Gastrocnemius medialis (tissue), 4 donors: ENCODE data around the gene LRRN2. TPM values are rescaled to one million over a fixed set of nuclear protein-coding genes. Genes with fewer than 3 reads are reported as not detected.

Experiments used
- ATAC-seq, 2 donors: fragments of 150-250 bp; one replicate each; pipeline ENCODE4 v1.9.1; 2016
- DNase-seq, 2 donors: peaks; one replicate each; pipeline ENCODE4 v3.0.0-alpha.2; 2019
- H3K27ac ChIP-seq, 4 donors: fragments of 200-600 bp; sonication (generic); 1 replicate in 1 of 4; 2 replicates in 3 of 4; pipeline ENCODE4 v1.5.1; 2016 to 2018; ENCODE audit warnings: mild to moderate bottlenecking in 2 of 4, moderate library complexity in 1 of 4
- H3K27me3 ChIP-seq, 3 donors: fragments of 200-600 bp; sonication (generic) in 2 of 3; 1 replicate in 1 of 3; 2 replicates in 2 of 3; pipeline versions ENCODE4 v1.5.1 to v1.6.0; 2016 to 2019; ENCODE audit warnings: mild to moderate bottlenecking in 1 of 3, moderate library complexity in 1 of 3
- H3K36me3 ChIP-seq, 2 donors: fragments of 200-600 bp; sonication (generic) in 1 of 2; one replicate each; pipeline ENCODE4 v1.5.1; 2017 to 2018
- H3K4me1 ChIP-seq, 2 donors: fragments of 200-600 bp; sonication (generic) in 1 of 2; one replicate each; pipeline ENCODE4 v1.5.1; 2016 to 2017; ENCODE audit warnings: mild to moderate bottlenecking in 2 of 2
- H3K4me3 ChIP-seq, 4 donors: fragments of 200-600 bp; sonication (generic) in 3 of 4; 1 replicate in 1 of 4; 2 replicates in 3 of 4; pipeline ENCODE4 v1.5.1; 2016 to 2019; ENCODE audit warnings: mild to moderate bottlenecking in 2 of 4
- H3K9me3 ChIP-seq, 3 donors: fragments of 200-600 bp; sonication (generic) in 2 of 3; 1 replicate in 1 of 3; 2 replicates in 2 of 3; pipeline ENCODE4 v1.5.1; 2016 to 2019
- CTCF ChIP-seq, 5 experiments: fragments of 450-650 bp in 3 of 5; fragments of 200-600 bp in 2 of 5; sonication (generic) in 2 of 5; IDR thresholded peaks in 4 of 5; conservative IDR thresholded peaks in 1 of 5; 1 replicate in 4 of 5; 2 replicates in 1 of 5; pipeline ENCODE4 v1.5.1; 2016 to 2019; ENCODE audit warnings: antibody characterized with exemption in 5 of 5, mild to moderate bottlenecking in 3 of 5, moderate library complexity in 3 of 5
- POLR2A ChIP-seq, 2 donors: fragments of 450-650 bp; IDR thresholded peaks; one replicate each; pipeline ENCODE4 v1.6.1; 2017; ENCODE audit warnings: antibody characterized with exemption in 2 of 2, mild to moderate bottlenecking in 2 of 2, moderate library complexity in 2 of 2
- in situ Hi-C, 4 donors: fragments of 200-750 bp; cut with MboI; loops; one replicate each; pipeline versions ENCODE4 v1.15.0 to v1.8.0; 2017; ENCODE audit warnings: low sequenced_read_pairs in 4 of 4
- intact Hi-C: fragments of 100-400 bp; cut with DNase I; formaldehyde crosslinking; loops from one replicate; pipeline ENCODE4 v1.15.1; 2023; ENCODE audit warnings: low total_unique reads
- total RNA-seq, 4 donors: library from RNA; depleted of rRNA; stranded (reverse); fragments of >200 nt; gene quantifications; one replicate each; pipeline versions ENCODE4 v1.1.0 to v1.2.3, GENCODE V29; 2016

LRRN2 gene
- total RNA-seq, 4 donors from 2014 or later: 0.46 to 1.1 (median 0.93) TPM

GRCh38 chr1:204714194-204714860, 28.8 kb upstream of the LRRN2 start:
- Histone ChIP-seq H3K4me1 (peaks cover 0 to 4% of the 10 kb centered on the region in 2 donors), H3K9me3 (no peaks in the 10 kb centered on the region), H3K36me3 (no peaks in the 10 kb centered on the region), H3K4me3 (no peak overlapping the region), H3K27ac (no peak overlapping the region), H3K27me3 (peaks cover 5 to 20% (median 6%) of the 10 kb centered on the region in 3 donors)
- intact Hi-C loops (no loop called here), in situ Hi-C loops (no loop called here)
- TF ChIP-seq POLR2A (IDR thresholded peaks at IDR 0.05): no peak
- no peak for TF ChIP-seq CTCF (IDR thresholded peaks at IDR 0.05 in 4 of 5, conservative IDR thresholded peaks at IDR 0.05 in 1 of 5)
- ATAC-seq: no peak
- no peak for DNase-seq

- in situ Hi-C loops: no loop called here
- peaks cover 5 to 20% (median 6%) of the 10 kb centered on the region in 3 donors for H3K27me3 ChIP-seq
- H3K4me1 ChIP-seq: peaks cover 0 to 4% of the 10 kb centered on the region in 2 donors
- ATAC-seq: no peak
- intact Hi-C loops: no loop called here
- H3K36me3 ChIP-seq: no peaks in the 10 kb centered on the region
- H3K9me3 ChIP-seq: no peaks in the 10 kb centered on the region
- no peak overlapping the region for H3K4me3 ChIP-seq
- TF ChIP-seq POLR2A (IDR thresholded peaks at IDR 0.05): no peak
- TF ChIP-seq CTCF (IDR thresholded peaks at IDR 0.05 in 4 of 5, conservative IDR thresholded peaks at IDR 0.05 in 1 of 5): no peak
- no peak overlapping the region for H3K27ac ChIP-seq
- DNase-seq: no peak
Measured at GRCh38 chr1:204713541-204713940, 28.0 kb upstream of the LRRN2 start.

GRCh38 chr1:204712708-204713430, 27.3 kb upstream of the LRRN2 start:
- ATAC-seq (no peak), DNase-seq (no peak)
- Histone ChIP-seq H3K4me1 (peaks cover 0 to 4% of the 10 kb centered on the region in 2 donors), H3K27me3 (peaks cover 5 to 20% (median 6%) of the 10 kb centered on the region in 3 donors), H3K4me3 (no peak overlapping the region), H3K36me3 (no peaks in the 10 kb centered on the region), H3K27ac (no peak overlapping the region), H3K9me3 (no peaks in the 10 kb centered on the region)
- TF ChIP-seq POLR2A (IDR thresholded peaks at IDR 0.05) (no peak), CTCF (IDR thresholded peaks at IDR 0.05 in 4 of 5, conservative IDR thresholded peaks at IDR 0.05 in 1 of 5) (no peak)
- intact Hi-C loops: no loop called here
- in situ Hi-C loops: no loop called here

- Histone ChIP-seq H3K9me3 (no peaks in the 10 kb centered on the region), H3K27me3 (peaks cover 5 to 20% (median 6%) of the 10 kb centered on the region in 3 donors), H3K27ac (no peak overlapping the region), H3K4me3 (peak overlapping the region in 1 of 4 donors; percentile 13), H3K36me3 (no peaks in the 10 kb centered on the region), H3K4me1 (peaks cover 0 to 4% of the 10 kb centered on the region in 2 donors)
- peak; percentile 11 to 34 for DNase-seq
- in situ Hi-C loops: no loop called here
- intact Hi-C loops: no loop called here
- no peak for TF ChIP-seq CTCF (IDR thresholded peaks at IDR 0.05 in 4 of 5, conservative IDR thresholded peaks at IDR 0.05 in 1 of 5)
- no peak for TF ChIP-seq POLR2A (IDR thresholded peaks at IDR 0.05)
- ATAC-seq: peak; percentile 54 to 82
Measured at GRCh38 chr1:204711947-204712701, 26.6 kb upstream of the LRRN2 start.
